ENCODE results near the gene PLD6. TPM values are rescaled to one million over a fixed set of nuclear protein-coding genes. Genes with fewer than 3 reads are reported as not detected.

PLD6 gene
- total RNA-seq, 4 donors from 2014 or later: 6.0 to 11.1 (median 8.2) TPM

GRCh38 chr17:17246879-17247278 is 40.7 kb upstream of the PLD6 start:
- DNase-seq (ENCODE audit: low spot score in 2 of 2): no peak
- Histone ChIP-seq H3K36me3 (peaks cover 4 to 69% (median 14%) of the 10 kb centered on the region in 3 donors), H3K27me3 (no peaks in the 10 kb centered on the region), H3K4me3 (no peak overlapping the region), H3K9me3 (no peaks in the 10 kb centered on the region), H3K27ac (no peak overlapping the region), H3K4me1 (no peaks in the 10 kb centered on the region)
- TF ChIP-seq POLR2A (IDR thresholded peaks at IDR 0.05) (no peak), EP300 (IDR thresholded peaks at IDR 0.05) (no peak), CTCF (IDR thresholded peaks at IDR 0.05) (no peak)
- WGBS, 2 donors: 88 to 89% methylated on average over 3 of the region's 3 CpGs

GRCh38 chr17:17243163-17243562 is 37.0 kb upstream of the PLD6 start:
- Histone ChIP-seq H3K4me3 (no peak overlapping the region), H3K27ac (no peak overlapping the region), H3K36me3 (peaks cover 0 to 31% (median 10%) of the 10 kb centered on the region in 3 donors), H3K4me1 (peaks cover 0 to 2% (median 0%) of the 10 kb centered on the region in 4 donors), H3K9me3 (no peaks in the 10 kb centered on the region), H3K27me3 (no peaks in the 10 kb centered on the region)
- WGBS, 2 donors: 84 to 93% methylated on average over 6 of the region's 6 CpGs
- TF ChIP-seq CTCF (IDR thresholded peaks at IDR 0.05) (no peak), POLR2A (IDR thresholded peaks at IDR 0.05) (no peak), EP300 (IDR thresholded peaks at IDR 0.05) (no peak)
- DNase-seq (ENCODE audit: low spot score in 2 of 2): no peak

GRCh38 chr17:17242246-17242645 is 36.1 kb upstream of the PLD6 start:
- WGBS, 2 donors: 90 to 94% methylated on average over 7 of the region's 7 CpGs
- Histone ChIP-seq H3K4me3 (no peak overlapping the region), H3K27ac (no peak overlapping the region), H3K9me3 (no peaks in the 10 kb centered on the region), H3K4me1 (peaks cover 0 to 6% (median 0%) of the 10 kb centered on the region in 4 donors), H3K27me3 (no peaks in the 10 kb centered on the region), H3K36me3 (peaks cover 0 to 22% (median 4%) of the 10 kb centered on the region in 3 donors)
- no peak for DNase-seq (ENCODE audit: low spot score in 2 of 2)
- TF ChIP-seq EP300 (IDR thresholded peaks at IDR 0.05): no peak
- no peak for TF ChIP-seq POLR2A (IDR thresholded peaks at IDR 0.05)
- TF ChIP-seq CTCF (IDR thresholded peaks at IDR 0.05): no peak

- Histone ChIP-seq H3K27ac (no peak overlapping the region), H3K4me1 (peaks cover 0 to 6% (median 0%) of the 10 kb centered on the region in 4 donors), H3K27me3 (no peaks in the 10 kb centered on the region), H3K4me3 (no peak overlapping the region), H3K36me3 (peaks cover 0 to 16% (median 0%) of the 10 kb centered on the region in 3 donors), H3K9me3 (no peaks in the 10 kb centered on the region)
- WGBS, 2 donors: 80 to 85% methylated on average over 10 of the region's 10 CpGs
- TF ChIP-seq CTCF (IDR thresholded peaks at IDR 0.05): no peak
- DNase-seq (ENCODE audit: low spot score in 2 of 2): no peak
Observed at GRCh38 chr17:17241656-17242055, 35.5 kb upstream of the PLD6 start.

GRCh38 chr17:17239832-17240231 is 33.7 kb upstream of the PLD6 start:
- TF ChIP-seq POLR2A (IDR thresholded peaks at IDR 0.05) (no peak), CTCF (IDR thresholded peaks at IDR 0.05) (no peak), EP300 (IDR thresholded peaks at IDR 0.05) (no peak)

More at GRCh38 chr17:17239832-17240231, 33.7 kb upstream of the PLD6 start:
- 51 to 57% methylated on average over 1 of the region's 1 CpG for WGBS, 2 donors
- H3K36me3 ChIP-seq: no peaks in the 10 kb centered on the region
- H3K27me3 ChIP-seq: no peaks in the 10 kb centered on the region
- H3K4me3 ChIP-seq: no peak overlapping the region
- H3K9me3 ChIP-seq: no peaks in the 10 kb centered on the region
- H3K4me1 ChIP-seq: peaks cover 0 to 21% (median 10%) of the 10 kb centered on the region in 4 donors
- DNase-seq (ENCODE audit: low spot score in 2 of 2): no peak
- H3K27ac ChIP-seq: no peak overlapping the region

Measured in tibial nerve (tissue), 4 donors.